H1 (cell line): Measurements from ENCODE around the gene ATOH8. TPM values are rescaled to one million over a fixed set of nuclear protein-coding genes. Genes with fewer than 3 reads are reported as not detected.

Experiments used
- CTCF ChIA-PET: fragments of 300-600 bp; sonication (Branson Sonifier 250); formaldehyde crosslinking; loops from one replicate; lab custom pipeline; 2021; ENCODE audit not compliant: partially characterized antibody; lab: Charles Lee
- POLR2A ChIA-PET: fragments of 300-600 bp; sonication (Branson Sonifier 250); formaldehyde crosslinking; loops from one replicate; lab custom pipeline; 2021; ENCODE audit warnings: inconsistent platforms; ENCODE audit not compliant: partially characterized antibody; lab: Charles Lee
- DNase-seq, 2 experiments: peaks; one replicate each; pipeline versions ENCODE4 v3.0.0 to v3.0.0-alpha.2; 2010 to 2022; ENCODE audit warnings: low spot score in 2 of 2, low read depth in 1 of 2, mixed read lengths in 1 of 2
- FAIRE-seq: peaks from 2 replicates; lab custom pipeline; 2011; peaks lifted over from hg19 to GRCh38; lab: Jason Lieb, UNC
- H2AFZ ChIP-seq: 2 replicates; pipeline ENCODE4 v1.8.1; 2012; ENCODE audit warnings: low read length, inconsistent platforms
- H2AK5ac ChIP-seq: 2 replicates; pipeline ENCODE4 v1.6.1; 2013; ENCODE audit warnings: low read depth, low read length
- H2BK120ac ChIP-seq: replicated peaks from 2 replicates; pipeline ENCODE3; 2013; ENCODE audit warnings: low read depth, low read length, inconsistent platforms
- H2BK12ac ChIP-seq: 2 replicates; pipeline ENCODE4 v1.6.1; 2013; ENCODE audit warnings: low read depth, low read length
- H2BK15ac ChIP-seq: 2 replicates; pipeline ENCODE4 v1.6.1; 2013; ENCODE audit warnings: low read length
- H2BK20ac ChIP-seq: 2 replicates; pipeline ENCODE4 v1.6.1; 2013; ENCODE audit warnings: low read length
- H2BK5ac ChIP-seq: 2 replicates; pipeline ENCODE4 v1.6.1; 2013; ENCODE audit warnings: low read depth, low read length
- H3K14ac ChIP-seq: 2 replicates; pipeline ENCODE4 v1.6.1; 2013; ENCODE audit warnings: inconsistent platforms; ENCODE audit not compliant: insufficient read length
- H3K18ac ChIP-seq: 2 replicates; pipeline ENCODE4 v1.6.1; 2013; ENCODE audit warnings: low read length; ENCODE audit errors: extremely low read depth
- H3K23ac ChIP-seq: 2 replicates; pipeline ENCODE4 v1.6.1; 2013; ENCODE audit warnings: inconsistent platforms; ENCODE audit not compliant: insufficient read length
- H3K23me2 ChIP-seq: 2 replicates; pipeline ENCODE4 v1.6.1; 2013; ENCODE audit warnings: low read depth, low read length
- H3K27ac ChIP-seq: 2 replicates; pipeline ENCODE4 v1.6.1; 2011; ENCODE audit warnings: low read depth, low read length, inconsistent platforms
- H3K27me3 ChIP-seq, 4 experiments: replicated peaks in 1 of 4; 1 replicate in 1 of 4; 2 replicates in 3 of 4; pipeline versions ENCODE4 v1.6.1 to v1.8.1; 2011 to 2013; ENCODE audit warnings: low read length in 3 of 4, mild to moderate bottlenecking in 3 of 4, inconsistent platforms in 2 of 4, mixed read lengths in 2 of 4, moderate library complexity in 1 of 4; ENCODE audit not compliant: control insufficient read depth in 3 of 4, insufficient read depth in 3 of 4; ENCODE audit errors: extremely low read depth in 1 of 4
- H3K36me3 ChIP-seq, 4 experiments: 2 replicates each; pipeline versions ENCODE4 v1.6.1 to v1.8.1; 2011 to 2013; ENCODE audit warnings: mild to moderate bottlenecking in 4 of 4, low read length in 3 of 4, moderate library complexity in 2 of 4, control low read depth in 1 of 4, inconsistent platforms in 1 of 4; ENCODE audit not compliant: insufficient read depth in 4 of 4, control insufficient read depth in 2 of 4
- H3K4ac ChIP-seq: replicated peaks from 2 replicates; pipeline ENCODE3; 2013; ENCODE audit warnings: low read length, low read depth, mixed read lengths, inconsistent platforms; ENCODE audit not compliant: insufficient read length
- H3K4me1 ChIP-seq, 4 experiments: replicated peaks in 1 of 4; 1 replicate in 1 of 4; 2 replicates in 3 of 4; pipeline versions ENCODE4 v1.6.1 to v1.8.1; 2011 to 2013; ENCODE audit warnings: low read length in 3 of 4, inconsistent platforms in 2 of 4, mixed read lengths in 1 of 4; ENCODE audit not compliant: insufficient read depth in 4 of 4, control insufficient read depth in 3 of 4
- H3K4me2 ChIP-seq, 2 experiments: 2 replicates each; pipeline versions ENCODE4 v1.6.1 to v1.8.1; 2011 to 2013; ENCODE audit warnings: low read depth in 2 of 2, low read length in 2 of 2, control low read depth in 1 of 2, inconsistent platforms in 1 of 2, mild to moderate bottlenecking in 1 of 2; ENCODE audit not compliant: insufficient read depth in 1 of 2
- H3K4me3 ChIP-seq, 4 experiments: fragments of 200-600, 300-600 bp in 1 of 4; sonication (generic), shearing (Covaris generic), sonication (Bioruptor Twin) in 1 of 4; 2 replicates each; pipeline versions ENCODE4 v1.5.1 to v1.8.1; 2011 to 2016; ENCODE audit warnings: low read length in 4 of 4, low read depth in 3 of 4, control low read depth in 2 of 4, inconsistent platforms in 2 of 4, mild to moderate bottlenecking in 2 of 4, mixed read lengths in 1 of 4, moderate library complexity in 1 of 4; ENCODE audit not compliant: insufficient read depth in 2 of 4; ENCODE audit errors: extremely low read depth in 1 of 4
- H3K56ac ChIP-seq: replicated peaks from 2 replicates; pipeline ENCODE3; 2013; ENCODE audit warnings: low read depth, mild to moderate bottlenecking, mixed read lengths, low read length, inconsistent platforms; ENCODE audit not compliant: insufficient read length
- H3K79me1 ChIP-seq: 2 replicates; pipeline ENCODE4 v1.6.1; 2013; ENCODE audit warnings: low read depth, low read length, control low read depth
- H3K79me2 ChIP-seq, 2 experiments: 2 replicates each; pipeline versions ENCODE4 v1.6.1 to v1.8.1; 2012 to 2013; ENCODE audit warnings: low read length in 2 of 2, mild to moderate bottlenecking in 2 of 2, inconsistent platforms in 1 of 2; ENCODE audit not compliant: insufficient read depth in 2 of 2, control insufficient read depth in 1 of 2
- H3K9ac ChIP-seq, 4 experiments: replicated peaks in 1 of 4; 1 replicate in 1 of 4; 2 replicates in 3 of 4; pipeline versions ENCODE4 v1.6.1 to v1.8.1; 2011 to 2013; ENCODE audit warnings: low read depth in 3 of 4, low read length in 3 of 4, control low read depth in 2 of 4, mild to moderate bottlenecking in 2 of 4, moderate library complexity in 2 of 4, inconsistent platforms in 1 of 4; ENCODE audit errors: extremely low read depth in 1 of 4
- H3K9me3 ChIP-seq, 2 experiments: 2 replicates each; pipeline versions ENCODE4 v1.6.1 to v1.8.1; 2012 to 2013; ENCODE audit warnings: mild to moderate bottlenecking in 2 of 2, moderate library complexity in 2 of 2, control low read depth in 1 of 2, inconsistent platforms in 1 of 2, low read depth in 1 of 2, low read length in 1 of 2, mixed read lengths in 1 of 2; ENCODE audit not compliant: insufficient read depth in 2 of 2
- H4K20me1 ChIP-seq, 2 experiments: replicated peaks in 1 of 2; 2 replicates each; pipeline versions ENCODE3 to v1.8.1; 2011 to 2013; ENCODE audit warnings: inconsistent platforms in 2 of 2, low read length in 2 of 2, mild to moderate bottlenecking in 1 of 2; ENCODE audit not compliant: insufficient read depth in 2 of 2, control insufficient read depth in 1 of 2
- H4K5ac ChIP-seq: 2 replicates; pipeline ENCODE4 v1.6.1; 2013; ENCODE audit warnings: low read length, low read depth, mixed read lengths, inconsistent platforms; ENCODE audit not compliant: insufficient read length
- H4K8ac ChIP-seq: 2 replicates; pipeline ENCODE4 v1.8.0; 2013; ENCODE audit warnings: mild to moderate bottlenecking, moderate library complexity, low read length, inconsistent platforms; ENCODE audit not compliant: insufficient read depth; ENCODE audit errors: extremely low read depth
- H4K91ac ChIP-seq: replicated peaks from 2 replicates; pipeline ENCODE3; 2013; ENCODE audit warnings: low read length, mixed read lengths, inconsistent platforms; ENCODE audit not compliant: insufficient read length
- BRCA1 ChIP-seq: IDR thresholded peaks from 2 replicates; pipeline ENCODE4 v1.6.1; 2012; ENCODE audit warnings: low read depth, low read length, improper control_type of control experiment
- CBX5 ChIP-seq: fragments of 300-800, 300-1000 bp; sonication (generic); IDR thresholded peaks from 2 replicates; pipeline ENCODE4 v1.7.1; 2016; ENCODE audit warnings: antibody characterized with exemption, low read length, low read depth
- EP300 ChIP-seq, 2 experiments: IDR thresholded peaks; 1 replicate in 1 of 2; 2 replicates in 1 of 2; pipeline ENCODE4 v1.6.1; 2011 to 2012; ENCODE audit warnings: low read depth in 2 of 2, low read length in 2 of 2, mild to moderate bottlenecking in 2 of 2, borderline replicate concordance in 1 of 2, inconsistent platforms in 1 of 2, moderate library complexity in 1 of 2
- EZH2 ChIP-seq: fragments of 200-600 bp; sonication (generic); IDR thresholded peaks from 2 replicates; pipeline ENCODE4 v1.7.1; 2012; ENCODE audit warnings: low read depth, mild to moderate bottlenecking, moderate library complexity, low read length, inconsistent platforms; ENCODE audit not compliant: severe bottlenecking
- HDAC6 ChIP-seq: IDR thresholded peaks from one replicate; pipeline ENCODE4 v1.7.1; 2012; ENCODE audit warnings: low read depth, mild to moderate bottlenecking, inconsistent platforms, low read length, moderate library complexity
- KDM1A ChIP-seq: fragments of 200-600, 300-600 bp; sonication (generic); IDR thresholded peaks from 2 replicates; pipeline ENCODE4 v1.7.1; 2016; ENCODE audit warnings: mild to moderate bottlenecking, low read length, borderline replicate concordance
- NANOG ChIP-seq: IDR thresholded peaks from 2 replicates; pipeline ENCODE4 v1.6.1; 2011; ENCODE audit warnings: low read length, low read depth, mild to moderate bottlenecking, inconsistent platforms; ENCODE audit not compliant: insufficient read depth, poor library complexity, severe bottlenecking
- NRF1 ChIP-seq: IDR thresholded peaks from 2 replicates; pipeline ENCODE4 v1.6.1; 2011; ENCODE audit warnings: mild to moderate bottlenecking, low read depth, low read length, improper control_type of control experiment
- SP1 ChIP-seq: IDR thresholded peaks from 2 replicates; pipeline ENCODE4 v1.6.1; 2011; ENCODE audit warnings: low read depth, low read length
- TEAD4 ChIP-seq: IDR thresholded peaks from 2 replicates; pipeline ENCODE4 v1.6.1; 2012; ENCODE audit warnings: low read depth, low read length, inconsistent platforms, mixed read lengths
- WGBS, 2 experiments: shearing (Covaris generic) in 1 of 2; methylation state at CpG; one replicate each; pipeline versions ENCODE4 v1.1.6 to v1.1.7; 2013 to 2015; ENCODE audit warnings: low lambda C conversion rate in 2 of 2, mixed read lengths in 2 of 2, inconsistent platforms in 1 of 2, low coverage in 1 of 2, missing lambda C conversion rate in 1 of 2; ENCODE audit not compliant: insufficient replicate concordance in 2 of 2, insufficient coverage in 1 of 2, insufficient read length in 1 of 2; ENCODE audit errors: extremely low coverage in 1 of 2, missing lambda C conversion rate in 1 of 2; 5-methylcytosine and 5-hydroxymethylcytosine counted together
- polyA plus RNA-seq, 7 experiments: library from polyadenylated mRNA; depleted of rRNA in 3 of 7; stranded (reverse) in 5 of 7; unstranded in 2 of 7; fragments of >200 nt in 5 of 7; fragments of 200-250 nt in 2 of 7; gene quantifications; 1 replicate in 5 of 7; 2 replicates in 1 of 7; 4 replicates in 1 of 7; pipeline versions ENCODE4 v1.2.1 to v1.2.3, GENCODE V29; 2011 to 2013; ENCODE audit warnings: missing spikeins in 2 of 7, mixed read lengths in 2 of 7
- total RNA-seq: library from RNA; stranded (reverse); fragmentation: NEBNext Ultra II Directional; extraction: Animal tissue kit (Norgen Biotek cat#: 25700); gene quantifications from 2 replicates; pipeline ENCODE4 v1.2.1, GENCODE V29; 2021
- TF ChIP-seq, protein P1 (sequence below), 3 experiments: IDR thresholded peaks; 1 replicate in 2 of 3; 2 replicates in 1 of 3; pipeline versions ENCODE4 v1.5.1 to v1.6.1; 2011; ENCODE audit warnings: low read length in 3 of 3, mild to moderate bottlenecking in 3 of 3, inconsistent platforms in 2 of 3, low read depth in 1 of 3, moderate library complexity in 1 of 3; ENCODE audit not compliant: insufficient read depth in 1 of 3; ENCODE audit errors: control extremely low read depth in 1 of 3

Gene ATOH8
- total and polyA plus RNA-seq, 2 of the 8 experiments (the other 6 are each of a cell fraction or from before 2014, with no cell fraction given), result 0.50 to 0.53 TPM

- Histone ChIP-seq H3K9ac (no peak overlapping the region), H3K4ac (no peak overlapping the region), H3K56ac (no peak overlapping the region), H2BK15ac (no peak overlapping the region), H3K79me2 (no peaks in the 10 kb centered on the region), H3K4me3 (no peak overlapping the region), H2BK5ac (no peak overlapping the region), H3K27ac (no peak overlapping the region), H3K18ac (no peak overlapping the region), H4K20me1 (no peaks in the 10 kb centered on the region), H3K14ac (no peak overlapping the region), H2BK120ac (no peak overlapping the region), H3K4me1 (no peaks in the 10 kb centered on the region), H4K8ac (no peak overlapping the region), H3K79me1 (no peaks in the 10 kb centered on the region), H3K9me3 (no peaks in the 10 kb centered on the region), H3K36me3 (no peaks in the 10 kb centered on the region), H2AK5ac (no peak overlapping the region), H3K4me2 (no peak overlapping the region), H2BK20ac (no peak overlapping the region), H3K23ac (no peak overlapping the region), H3K27me3 (peaks cover 0 to 2% (median 0%) of the 10 kb centered on the region in 4 experiments; a peak in 1 of 7 replicates), H4K5ac (no peak overlapping the region), H3K23me2 (no peaks in the 10 kb centered on the region), H2BK12ac (no peak overlapping the region), H2AFZ (no peak overlapping the region), H4K91ac (no peak overlapping the region)
- no peak for DNase-seq
- 84% methylated on average over 5 of the region's 5 CpGs; no CpG with 5 or more reads in 1 of the 2 experiments for WGBS, 2 experiments
- CTCF ChIA-PET, result interaction anchor here (0.6 to 8.0 kb wide), 15 partner anchors 12 to 165 kb away, joined by 3 to 86 read pairs (median 5); no protein-coding TSS in a partner anchor
- FAIRE-seq, result no peak
- POLR2A ChIA-PET, result interaction anchor here (1.9 kb wide), 1 partner anchor 36 kb away, joined by 4 read pairs; no protein-coding TSS in a partner anchor
- TF ChIP-seq BRCA1, result no peak
- TF ChIP-seq TEAD4, result no peak
- TF ChIP-seq, protein P1, sequence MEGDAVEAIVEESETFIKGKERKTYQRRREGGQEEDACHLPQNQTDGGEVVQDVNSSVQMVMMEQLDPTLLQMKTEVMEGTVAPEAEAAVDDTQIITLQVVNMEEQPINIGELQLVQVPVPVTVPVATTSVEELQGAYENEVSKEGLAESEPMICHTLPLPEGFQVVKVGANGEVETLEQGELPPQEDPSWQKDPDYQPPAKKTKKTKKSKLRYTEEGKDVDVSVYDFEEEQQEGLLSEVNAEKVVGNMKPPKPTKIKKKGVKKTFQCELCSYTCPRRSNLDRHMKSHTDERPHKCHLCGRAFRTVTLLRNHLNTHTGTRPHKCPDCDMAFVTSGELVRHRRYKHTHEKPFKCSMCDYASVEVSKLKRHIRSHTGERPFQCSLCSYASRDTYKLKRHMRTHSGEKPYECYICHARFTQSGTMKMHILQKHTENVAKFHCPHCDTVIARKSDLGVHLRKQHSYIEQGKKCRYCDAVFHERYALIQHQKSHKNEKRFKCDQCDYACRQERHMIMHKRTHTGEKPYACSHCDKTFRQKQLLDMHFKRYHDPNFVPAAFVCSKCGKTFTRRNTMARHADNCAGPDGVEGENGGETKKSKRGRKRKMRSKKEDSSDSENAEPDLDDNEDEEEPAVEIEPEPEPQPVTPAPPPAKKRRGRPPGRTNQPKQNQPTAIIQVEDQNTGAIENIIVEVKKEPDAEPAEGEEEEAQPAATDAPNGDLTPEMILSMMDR (IDR thresholded peaks at IDR 0.05; ENCODE audit: control extremely low read depth in 1 of 3, insufficient read depth in 1 of 3, low read depth in 1 of 3, low read length in 3 of 3), result no peak
- TF ChIP-seq NRF1, result no peak
- TF ChIP-seq KDM1A, result no peak
- TF ChIP-seq HDAC6, result no peak
- no peak for TF ChIP-seq NANOG
- no peak for TF ChIP-seq CBX5
- no peak for TF ChIP-seq EZH2
- no peak for TF ChIP-seq SP1
- no peak for TF ChIP-seq EP300 (IDR thresholded peaks at IDR 0.05; ENCODE audit: borderline replicate concordance in 1 of 2, low read depth in 2 of 2, low read length in 2 of 2)
Observed at GRCh38 chr2:85801871-85802270, 48.1 kb downstream of the ATOH8 start.
